ENCODE results near the gene SAMD3.

GRCh38 chr6:130222775-130223174, at the start of gene SAMD3:
- no peak for TF ChIP-seq EZH2 (IDR thresholded peaks at IDR 0.05; ENCODE audit: borderline replicate concordance, low read depth, low read length, severe bottlenecking)
- TF ChIP-seq CTCF (IDR thresholded peaks at IDR 0.05; ENCODE audit: borderline replicate concordance, extremely low read depth, low read length, poor library complexity, severe bottlenecking) = no peak

Data from DND-41 (cell line).